GM12872 (cell line): ENCODE results near the gene PTPN14.

Source experiments
- TF ChIP-seq, protein P1 (sequence below): IDR thresholded peaks from 3 replicates; pipeline ENCODE4 v1.5.1; 2011; ENCODE audit warnings: low read depth, mild to moderate bottlenecking, low read length, moderate library complexity; ENCODE audit not compliant: insufficient read depth

Gene PTPN14

DNA sequence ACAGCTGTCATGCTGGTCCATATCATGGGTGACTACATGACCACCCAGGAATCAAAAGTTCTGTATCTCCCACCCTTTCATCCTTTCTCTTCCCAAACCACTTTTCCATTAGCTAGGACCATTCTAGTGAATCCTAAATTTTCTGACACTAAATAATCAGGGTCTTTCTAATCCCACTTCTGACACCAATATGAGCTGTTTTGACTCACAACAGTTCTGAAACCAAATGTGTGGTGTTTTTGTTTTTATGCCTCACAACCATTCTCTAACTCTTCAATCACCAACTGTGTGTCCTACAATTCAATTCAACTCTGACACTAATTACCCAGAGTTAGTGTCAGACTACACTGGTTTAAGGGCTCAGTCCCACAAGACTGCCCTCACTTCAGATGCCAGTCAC lies 206.5 kb downstream of the PTPN14 start:
- TF ChIP-seq, protein P1, sequence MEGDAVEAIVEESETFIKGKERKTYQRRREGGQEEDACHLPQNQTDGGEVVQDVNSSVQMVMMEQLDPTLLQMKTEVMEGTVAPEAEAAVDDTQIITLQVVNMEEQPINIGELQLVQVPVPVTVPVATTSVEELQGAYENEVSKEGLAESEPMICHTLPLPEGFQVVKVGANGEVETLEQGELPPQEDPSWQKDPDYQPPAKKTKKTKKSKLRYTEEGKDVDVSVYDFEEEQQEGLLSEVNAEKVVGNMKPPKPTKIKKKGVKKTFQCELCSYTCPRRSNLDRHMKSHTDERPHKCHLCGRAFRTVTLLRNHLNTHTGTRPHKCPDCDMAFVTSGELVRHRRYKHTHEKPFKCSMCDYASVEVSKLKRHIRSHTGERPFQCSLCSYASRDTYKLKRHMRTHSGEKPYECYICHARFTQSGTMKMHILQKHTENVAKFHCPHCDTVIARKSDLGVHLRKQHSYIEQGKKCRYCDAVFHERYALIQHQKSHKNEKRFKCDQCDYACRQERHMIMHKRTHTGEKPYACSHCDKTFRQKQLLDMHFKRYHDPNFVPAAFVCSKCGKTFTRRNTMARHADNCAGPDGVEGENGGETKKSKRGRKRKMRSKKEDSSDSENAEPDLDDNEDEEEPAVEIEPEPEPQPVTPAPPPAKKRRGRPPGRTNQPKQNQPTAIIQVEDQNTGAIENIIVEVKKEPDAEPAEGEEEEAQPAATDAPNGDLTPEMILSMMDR, result no peak

DNA sequence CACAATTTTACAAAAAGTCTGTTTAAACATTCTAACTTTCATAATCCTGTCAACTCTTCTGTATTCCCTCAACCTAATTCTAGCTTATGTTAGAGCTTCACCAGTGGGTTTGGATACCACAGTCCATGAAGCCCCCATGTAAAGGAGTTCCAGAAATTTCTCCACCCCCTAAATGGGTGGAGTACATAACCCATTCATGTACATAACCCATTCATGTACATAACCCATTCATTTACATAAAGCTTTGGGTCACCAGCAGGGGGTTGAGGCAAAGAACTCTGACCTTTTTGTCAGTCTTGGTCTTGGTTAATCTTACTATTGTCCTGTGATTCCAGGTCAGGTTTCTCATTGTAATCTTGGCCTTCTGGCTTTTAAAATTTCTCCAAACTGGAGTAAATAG lies 208.9 kb downstream of the PTPN14 start:
- TF ChIP-seq, protein P1, result no peak

DNA sequence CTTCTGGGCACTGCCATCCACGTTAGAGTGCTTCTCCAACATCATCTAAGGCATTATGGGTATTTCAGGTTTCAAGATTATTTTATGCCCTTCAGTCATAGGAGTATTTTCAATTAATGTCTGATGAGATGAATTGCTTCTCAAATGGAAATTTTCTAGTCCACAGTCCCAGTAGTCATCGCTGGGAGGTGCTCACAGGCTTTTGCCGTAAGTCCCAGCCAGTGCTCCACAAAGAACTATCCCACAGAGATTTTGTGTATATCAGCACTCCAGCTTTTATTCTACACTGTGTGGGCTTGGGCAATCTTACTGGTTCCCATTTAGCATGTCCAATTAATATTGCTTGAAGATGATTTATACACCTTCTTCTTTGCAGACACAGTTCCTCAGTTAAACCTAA lies 209.5 kb downstream of the PTPN14 start:
- TF ChIP-seq, protein P1, result no peak

DNA sequence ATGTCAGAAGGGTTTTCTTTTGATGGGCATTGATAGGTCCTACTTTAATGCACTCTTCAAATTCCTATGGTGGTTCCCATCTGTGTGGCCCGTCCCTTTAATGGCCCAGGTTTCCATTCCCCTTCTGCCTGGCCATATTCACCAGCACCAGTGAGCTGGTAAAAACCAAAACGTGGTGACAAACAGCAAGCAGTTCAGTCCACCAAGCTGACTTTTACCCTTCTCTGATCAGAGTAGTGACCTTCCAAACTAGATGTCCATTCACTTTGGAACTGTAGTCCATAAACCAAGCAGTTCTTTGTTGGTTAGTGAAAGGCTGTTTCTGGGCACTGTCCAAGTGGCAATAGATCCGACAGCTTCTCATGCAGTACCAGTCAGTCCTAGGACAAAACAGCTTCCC lies 209.9 kb downstream of the PTPN14 start:
- TF ChIP-seq, protein P1, result no peak

DNA sequence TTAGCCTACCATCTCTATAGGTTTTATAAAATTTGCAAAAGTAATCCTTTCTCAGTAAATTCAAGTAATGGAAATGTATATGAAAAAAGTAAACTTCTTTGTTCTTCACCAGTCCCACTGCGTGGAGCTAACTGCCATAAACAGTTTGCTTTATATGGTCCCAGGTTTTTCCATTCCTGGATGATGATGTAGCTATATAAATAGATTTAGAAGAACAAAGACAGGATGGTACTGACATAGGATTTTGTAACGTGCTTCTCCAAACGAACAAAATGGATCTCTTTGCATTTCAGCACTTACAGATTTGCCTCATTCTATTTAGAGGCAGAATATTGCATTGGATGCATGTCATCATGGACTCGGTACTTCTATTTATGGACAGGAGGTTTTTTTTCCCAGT lies 213.2 kb downstream of the PTPN14 start:
- TF ChIP-seq, protein P1, result no peak

DNA sequence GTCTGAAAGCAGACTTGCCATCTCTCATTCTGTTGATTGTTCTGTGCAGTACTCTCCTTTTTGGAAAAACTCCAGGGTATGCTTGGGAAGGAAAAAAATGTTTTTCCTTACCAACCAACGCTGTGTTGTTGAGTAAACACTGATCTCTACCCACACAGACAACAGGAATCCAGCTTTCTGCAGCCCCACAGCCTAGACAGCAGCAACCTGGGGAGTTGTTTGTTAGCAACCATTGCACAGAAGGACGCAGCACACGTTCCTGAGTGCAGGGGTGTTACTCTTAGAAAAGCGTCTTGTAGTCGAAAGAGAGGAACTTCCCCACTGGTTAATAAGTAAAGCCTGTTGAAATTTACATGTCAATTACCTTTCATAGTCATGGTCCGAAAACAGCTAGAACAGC lies 213.9 kb downstream of the PTPN14 start:
- TF ChIP-seq, protein P1, result no peak

DNA sequence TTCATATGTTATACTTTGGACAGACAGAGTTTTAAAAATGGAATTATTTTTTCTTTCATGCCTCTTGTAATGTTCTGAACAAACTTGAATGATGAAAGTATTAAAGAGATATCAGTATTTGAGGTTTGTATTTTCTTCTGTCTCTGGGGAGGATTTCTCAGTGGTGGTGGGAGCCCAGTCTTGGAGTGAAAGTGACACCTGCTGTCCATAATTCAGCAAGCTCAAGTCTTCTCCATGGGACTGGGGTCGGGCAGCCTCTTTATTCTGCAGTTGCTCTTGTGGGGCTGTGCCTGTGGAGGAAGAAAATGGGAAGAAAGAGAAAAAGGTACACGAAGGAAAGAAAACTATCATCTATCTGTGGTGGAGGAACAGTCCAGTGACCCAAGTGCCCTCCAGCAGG lies 214.4 kb downstream of the PTPN14 start:
- TF ChIP-seq, protein P1, result no peak

DNA sequence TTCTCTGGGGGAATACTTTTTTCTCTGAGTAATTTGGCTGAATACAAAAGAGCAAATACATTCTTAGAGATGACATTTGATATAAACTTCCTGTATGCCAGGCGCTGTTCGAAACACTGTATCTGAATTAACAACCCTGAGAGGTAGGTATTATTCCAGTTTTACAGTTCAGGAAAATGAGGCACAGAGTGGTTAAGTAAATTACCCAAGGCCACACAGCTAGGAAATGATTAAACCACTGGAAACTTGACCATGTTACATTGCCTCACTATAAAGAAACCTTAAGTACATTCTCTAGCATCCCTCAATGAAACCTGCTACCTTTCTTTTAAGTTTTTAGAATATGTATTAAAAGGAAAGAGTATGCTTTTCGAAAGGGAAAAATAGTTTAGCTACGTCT lies 215.8 kb downstream of the PTPN14 start:
- TF ChIP-seq, protein P1, result no peak
